22Rv1 (cell line): ENCODE data around the gene DOCK9.

Source experiments
- H3K27ac ChIP-seq: fragments of 450-650 bp; 2 replicates; pipeline ENCODE4 v1.5.1; 2017
- CTCF ChIP-seq: fragments of 450-650 bp; IDR thresholded peaks from 2 replicates; pipeline ENCODE4 v1.5.1; 2017; ENCODE audit warnings: mild to moderate bottlenecking
- ZFX ChIP-seq: fragments of 450-650 bp; IDR thresholded peaks from 2 replicates; pipeline ENCODE4 v1.6.1; 2017; ENCODE audit warnings: antibody characterized with exemption, borderline replicate concordance

DOCK9 gene

GRCh38 chr13:98771838-98772611, 205.8 kb downstream of the DOCK9 start:
- H3K27ac ChIP-seq, result no peak overlapping the region
- TF ChIP-seq ZFX, result no peak
- TF ChIP-seq CTCF, result no peak

GRCh38 chr13:98769736-98770135, 208.1 kb downstream of the DOCK9 start:
- no peak overlapping the region for H3K27ac ChIP-seq
- TF ChIP-seq CTCF, result no peak
- TF ChIP-seq ZFX, result no peak

GRCh38 chr13:98768522-98768921, 209.3 kb downstream of the DOCK9 start:
- TF ChIP-seq CTCF (no peak), ZFX (no peak)
- no peak overlapping the region for H3K27ac ChIP-seq

GRCh38 chr13:98766697-98767096, 211.2 kb downstream of the DOCK9 start:
- no peak overlapping the region for H3K27ac ChIP-seq
- TF ChIP-seq CTCF, result no peak
- TF ChIP-seq ZFX, result no peak

- TF ChIP-seq CTCF (no peak), ZFX (no peak)
- H3K27ac ChIP-seq, result no peak overlapping the region
Measured at GRCh38 chr13:98765996-98766519, 211.8 kb downstream of the DOCK9 start.

- H3K27ac ChIP-seq, result no peak overlapping the region
Measured at GRCh38 chr13:98761986-98762616, 215.8 kb downstream of the DOCK9 start.

More at GRCh38 chr13:98761986-98762616, 215.8 kb downstream of the DOCK9 start:
- TF ChIP-seq CTCF (no peak), ZFX (no peak)
